GM21423 (cell line): ENCODE measurements around the gene BTBD17.

Source experiments
- ATAC-seq: cut with Tn5 transposase; IDR thresholded peaks from one replicate; pipeline ENCODE4 v1.9.1; 2021; ENCODE audit warnings: mild to moderate bottlenecking, moderate library complexity; ENCODE audit not compliant: unreplicated experiment

The BTBD17 gene

DNA sequence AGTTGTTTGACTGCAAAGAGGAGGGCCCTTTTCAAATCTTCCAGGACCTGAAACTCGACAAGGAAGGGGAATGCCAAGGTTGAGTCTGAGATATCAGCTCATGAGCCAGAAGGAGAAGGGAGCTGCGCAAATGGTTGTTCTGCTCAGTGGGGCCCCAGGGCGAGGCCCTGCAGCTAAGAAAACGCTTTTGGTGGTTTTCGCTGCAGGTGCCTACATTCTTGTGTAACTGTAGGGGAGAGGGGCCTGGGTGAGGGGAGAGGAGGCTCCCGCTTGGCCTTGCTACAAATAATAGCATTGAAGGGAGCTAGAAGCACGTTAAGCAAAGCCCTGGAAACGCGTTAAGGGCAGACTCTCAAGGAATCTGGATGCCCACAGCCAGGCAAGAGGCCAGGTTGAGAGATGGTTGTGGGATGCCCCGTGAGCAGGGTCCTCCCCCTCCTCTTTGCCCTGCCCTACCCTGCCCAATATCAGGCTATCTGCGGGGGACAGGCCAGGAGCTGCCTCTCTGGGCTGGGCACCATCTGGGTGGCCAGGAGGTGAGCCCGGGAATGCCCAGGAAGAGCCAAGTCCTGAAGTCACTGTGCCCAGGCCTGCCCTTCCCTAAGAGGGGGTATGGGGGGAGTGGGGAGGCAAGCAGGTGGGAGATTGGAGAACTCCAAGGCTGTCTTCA lies 27.6 kb upstream of the BTBD17 start:
- no peak for ATAC-seq

DNA sequence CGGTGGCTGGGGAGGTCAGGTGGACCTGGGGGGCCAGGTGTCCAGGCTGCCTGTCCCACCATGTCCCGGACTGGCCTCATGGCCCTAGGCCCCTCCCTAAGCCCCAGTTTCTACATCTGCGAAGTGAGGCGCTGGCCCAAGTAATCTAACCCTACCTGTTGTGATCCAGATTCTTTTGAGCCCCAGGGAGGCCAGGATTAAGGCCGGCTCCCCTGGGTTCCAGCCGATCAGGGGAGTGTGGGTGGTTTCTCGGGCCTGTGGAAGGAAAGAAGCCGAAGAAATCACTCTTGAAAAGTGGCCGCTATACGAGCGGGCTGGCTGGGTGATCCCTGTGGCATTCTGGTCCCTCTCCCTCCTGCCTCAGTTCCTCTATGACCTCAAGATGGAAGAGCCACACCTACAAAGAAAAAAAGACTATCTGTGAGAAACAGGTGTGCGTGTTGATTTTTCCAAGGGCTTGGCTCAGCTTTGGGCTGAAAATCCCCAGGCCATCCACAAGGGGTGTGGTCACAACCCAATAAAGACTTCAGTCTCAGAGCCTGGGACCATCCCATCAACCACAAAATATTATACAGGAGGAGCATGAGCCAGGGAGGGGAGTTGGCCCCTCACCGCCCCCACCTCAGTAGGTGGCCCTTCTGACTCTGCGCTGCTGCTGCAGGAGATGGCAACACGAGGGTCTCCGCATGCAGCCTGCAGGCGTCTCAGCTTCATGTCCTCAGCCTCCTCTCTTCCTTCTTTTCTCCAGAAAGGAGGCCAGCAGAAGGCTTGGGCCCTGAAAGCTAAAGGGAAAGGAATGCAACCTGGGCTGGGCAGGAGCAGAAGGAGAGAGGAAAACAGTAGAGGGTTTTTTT lies 25.9 kb upstream of the BTBD17 start:
- no peak for ATAC-seq

DNA sequence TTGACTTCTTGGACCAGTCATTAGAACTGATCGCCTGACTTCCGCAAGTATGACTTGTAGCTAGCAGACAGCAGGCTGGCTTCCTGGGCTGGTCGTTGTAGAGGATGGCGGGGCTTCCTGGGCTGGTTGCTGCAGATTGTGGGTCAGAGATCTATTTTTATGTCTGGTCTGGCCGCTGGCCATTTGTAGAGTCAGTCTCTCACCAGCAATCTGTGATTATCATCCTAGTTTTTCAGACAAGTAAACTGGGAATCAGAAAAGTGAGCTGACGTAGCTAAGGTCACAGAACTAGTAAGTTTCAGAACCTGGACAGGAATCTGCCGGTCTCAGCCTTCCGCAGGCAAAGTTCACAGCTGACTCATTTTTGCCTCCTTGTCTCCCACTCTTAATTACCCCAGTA lies 24.7 kb upstream of the BTBD17 start:
- no peak for ATAC-seq

DNA sequence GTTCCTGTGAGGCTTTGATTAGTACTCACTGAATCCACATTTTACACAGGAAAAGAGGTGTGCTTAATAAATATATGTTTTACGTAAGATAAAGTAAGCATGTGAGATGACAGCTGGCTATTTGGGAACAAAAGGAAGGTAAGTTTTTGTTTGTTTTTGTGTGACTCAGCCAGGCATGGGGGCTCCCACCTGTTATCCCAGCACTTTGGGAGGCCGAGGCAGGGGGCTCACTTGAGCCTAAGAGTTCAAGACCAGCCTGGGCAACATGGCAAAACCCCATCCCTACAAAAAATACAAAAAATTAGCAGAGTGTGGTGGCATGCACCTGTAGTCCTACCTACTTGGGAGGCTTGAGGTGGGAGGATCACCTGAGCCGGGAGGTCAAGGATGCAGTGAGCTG lies 23.5 kb upstream of the BTBD17 start:
- no peak for ATAC-seq

DNA sequence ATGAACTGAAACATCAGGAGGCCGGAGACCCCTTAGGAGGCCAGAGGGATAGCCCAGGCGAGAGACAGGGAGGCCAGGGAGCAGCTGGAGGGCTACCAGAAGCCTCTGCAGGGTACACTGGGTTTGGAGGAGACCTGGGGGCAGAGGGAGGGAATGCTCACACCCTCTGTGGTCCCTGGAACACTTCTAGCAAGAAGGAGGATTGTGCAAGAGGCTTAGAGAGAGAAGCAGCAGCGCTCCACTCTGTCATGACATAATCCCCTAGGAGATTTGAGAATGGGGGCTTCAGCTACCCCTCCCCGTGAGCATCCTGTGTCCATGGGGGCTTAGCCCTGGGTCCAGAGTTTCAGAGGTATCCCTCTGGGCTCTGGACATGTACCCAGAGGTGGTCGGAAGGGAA lies 21.5 kb upstream of the BTBD17 start:
- no peak for ATAC-seq

DNA sequence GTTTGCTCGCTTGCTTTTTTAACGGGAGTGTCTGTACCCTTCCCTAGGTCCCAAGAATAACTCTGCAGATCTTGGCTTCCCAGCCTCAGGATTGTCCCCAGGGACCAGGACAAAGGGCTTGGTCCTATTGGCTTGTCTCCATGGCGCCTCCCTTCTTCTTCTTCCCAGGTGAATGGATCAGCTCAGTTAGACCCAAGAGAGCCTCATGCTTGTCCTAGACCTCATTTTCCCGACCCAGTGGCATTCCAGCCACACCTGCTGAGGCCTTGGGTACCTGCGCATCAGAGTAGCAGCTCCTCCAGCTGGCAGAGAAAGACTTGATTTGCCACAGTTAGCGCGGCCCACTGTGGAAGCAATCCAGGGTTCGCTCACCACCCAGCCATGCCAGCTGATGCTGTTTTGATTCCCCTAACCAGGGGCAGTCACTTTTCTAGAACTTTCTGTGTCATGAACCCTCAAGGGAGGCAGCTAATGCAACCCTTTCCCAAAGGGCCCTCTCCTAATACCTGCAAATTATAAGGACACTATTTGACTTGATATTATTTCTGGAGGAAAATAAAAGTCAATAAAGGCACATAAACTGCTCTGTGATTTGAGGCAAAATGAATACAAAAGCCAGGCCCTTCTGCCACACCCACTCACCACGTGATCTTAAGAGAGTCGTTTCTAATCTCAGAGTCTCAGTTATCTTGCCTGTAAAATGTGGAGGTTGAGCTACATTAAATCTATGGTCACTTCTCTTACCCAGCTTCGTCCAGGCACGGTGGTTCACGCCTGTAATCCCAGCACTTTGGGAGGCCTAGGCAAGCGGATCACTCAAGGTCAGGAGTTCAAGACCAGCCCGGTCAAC lies 19.5 kb upstream of the BTBD17 start:
- ATAC-seq = no peak

DNA sequence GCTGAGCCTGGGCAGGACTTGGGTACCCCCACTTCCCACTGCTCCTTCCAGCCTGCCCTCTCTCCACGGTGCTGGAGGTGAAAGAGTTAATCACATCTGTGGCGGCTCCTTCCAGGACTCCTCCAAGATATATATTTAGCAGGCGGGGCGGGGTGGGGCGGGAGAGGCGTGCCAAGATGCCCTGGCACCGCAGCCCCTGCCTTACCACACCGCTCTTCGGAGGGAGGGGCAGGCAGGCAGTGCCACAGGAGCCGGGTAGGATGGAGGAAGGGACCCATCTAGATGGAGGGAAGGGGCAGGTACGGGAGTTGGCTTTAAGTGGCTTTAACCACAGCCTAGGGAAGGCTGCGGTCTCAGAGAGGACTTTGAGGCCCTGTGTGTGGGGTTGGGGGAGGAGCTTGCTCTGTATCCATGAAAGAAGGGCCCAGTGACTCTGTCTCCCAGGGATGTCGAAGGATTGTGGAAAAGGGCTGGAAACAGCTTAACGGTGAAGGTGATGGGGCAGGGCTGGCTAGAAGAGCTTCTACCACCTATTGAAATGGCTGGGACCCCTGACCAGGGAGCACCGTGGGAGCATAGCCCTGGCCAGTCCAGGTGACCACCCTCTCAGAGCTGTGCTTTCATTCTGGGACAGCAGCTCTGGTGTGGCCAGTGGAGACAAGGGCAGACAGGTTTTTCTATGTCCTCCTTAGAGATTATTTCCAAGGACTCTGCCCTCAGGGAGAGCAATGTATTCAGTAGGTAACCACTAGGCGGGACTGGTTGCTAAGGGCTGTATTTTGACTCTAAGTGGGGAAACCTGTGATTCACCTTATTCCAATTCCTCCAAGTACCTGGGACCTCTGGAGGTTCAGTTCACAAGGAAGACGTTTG lies 18.7 kb upstream of the BTBD17 start:
- ATAC-seq = no peak

DNA sequence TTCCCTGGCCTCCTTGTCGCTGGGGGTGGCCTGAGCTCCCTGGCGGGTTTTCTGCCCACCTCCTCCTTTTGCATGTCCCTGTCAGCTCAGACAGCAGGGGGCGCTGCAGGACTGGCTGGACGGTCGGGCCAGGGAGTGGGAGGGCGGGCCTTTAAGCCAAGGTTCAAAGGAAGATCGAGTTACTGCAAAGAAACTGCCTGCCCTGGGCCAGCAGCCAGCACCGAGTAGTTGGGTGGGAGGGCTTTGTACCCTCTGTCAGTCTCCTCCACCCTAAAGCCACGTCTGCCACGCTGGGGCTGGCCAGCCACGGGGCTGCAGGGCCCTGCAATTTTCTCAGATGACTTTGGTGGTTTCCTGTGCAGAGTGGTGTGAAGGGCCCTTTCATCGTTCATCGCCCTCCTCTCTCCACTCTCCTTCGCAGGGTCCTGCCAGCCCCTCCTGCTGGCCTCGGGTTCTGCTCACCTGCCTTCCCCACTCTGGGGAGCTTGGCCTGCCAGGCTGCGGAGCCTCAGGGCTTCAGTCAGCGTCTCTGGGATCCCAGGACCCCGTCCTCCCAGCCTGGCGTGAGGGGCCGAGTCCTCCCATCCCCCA lies 17.9 kb upstream of the BTBD17 start:
- no peak for ATAC-seq

DNA sequence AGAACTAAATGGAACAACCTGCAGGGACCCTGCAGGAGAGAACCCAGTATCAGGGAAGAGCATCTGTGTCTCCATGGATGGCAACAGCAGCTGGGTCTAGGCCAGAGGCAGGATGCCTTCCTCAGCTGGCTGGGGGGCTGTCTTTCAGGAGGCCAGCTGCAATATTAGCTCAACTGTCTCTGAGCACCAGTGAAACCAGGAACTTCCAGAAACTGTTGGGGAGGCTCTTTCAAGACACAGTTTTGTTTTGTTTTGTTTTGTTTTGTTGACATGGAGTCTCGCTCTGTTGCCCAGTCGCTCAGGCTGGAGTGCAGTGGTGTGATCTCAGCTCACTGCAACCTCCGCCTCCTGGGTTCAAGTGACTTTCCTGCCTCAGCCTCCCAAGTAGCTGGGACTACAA lies 13.2 kb upstream of the BTBD17 start:
- no peak for ATAC-seq

DNA sequence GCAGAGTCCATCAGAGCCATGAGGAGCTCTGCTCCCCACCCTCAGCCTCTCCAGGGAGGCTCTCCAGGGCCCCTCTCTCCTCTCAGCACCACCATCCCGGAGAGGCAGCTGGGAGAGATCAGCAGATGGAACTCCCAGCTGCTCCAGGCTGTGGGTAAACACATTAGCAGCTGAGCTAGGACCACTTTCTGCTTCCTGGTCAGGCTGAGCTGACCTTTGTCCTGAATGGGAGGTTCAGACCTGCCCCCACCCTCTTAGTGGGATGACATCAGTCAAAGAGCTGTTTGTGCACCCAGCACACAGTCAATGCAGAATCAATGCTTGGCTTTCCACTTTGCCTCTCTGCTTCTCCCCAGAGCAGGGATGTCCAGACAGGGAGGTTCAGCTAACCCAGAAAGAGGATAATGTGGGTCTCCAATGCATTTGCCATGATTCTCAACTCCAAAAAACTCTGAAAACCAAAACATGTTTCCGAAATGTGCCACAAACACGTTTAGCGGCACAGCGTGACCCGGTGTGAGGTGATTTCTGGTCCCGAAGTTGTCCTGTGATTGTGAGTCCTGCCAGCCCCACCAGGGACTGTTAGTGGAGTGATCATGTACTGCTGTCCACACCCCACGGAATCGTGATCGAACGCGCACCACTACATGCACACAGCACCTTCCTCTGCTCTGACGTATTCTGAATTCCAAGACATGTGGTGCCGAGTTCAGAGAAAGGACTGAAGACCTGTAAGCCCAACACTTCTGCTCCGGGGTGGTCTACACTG lies 12.4 kb upstream of the BTBD17 start:
- no peak for ATAC-seq

DNA sequence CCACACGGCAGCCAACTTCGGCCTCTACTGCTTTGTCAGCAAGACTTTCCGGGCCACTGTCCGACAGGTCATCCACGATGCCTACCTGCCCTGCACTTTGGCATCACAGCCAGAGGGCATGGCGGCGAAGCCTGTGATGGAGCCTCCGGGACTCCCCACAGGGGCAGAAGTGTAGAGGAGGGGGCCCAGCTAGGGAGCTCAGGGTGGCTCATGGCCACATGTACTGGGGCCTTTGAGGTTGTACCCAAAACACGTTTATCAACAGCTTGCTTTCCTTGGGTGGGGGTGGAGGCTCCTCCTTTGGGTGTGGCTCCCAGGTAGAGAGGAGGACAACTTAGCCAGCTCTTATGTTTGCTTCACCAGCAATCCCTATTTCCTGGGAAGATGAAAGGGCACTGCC lies 10.8 kb upstream of the BTBD17 start:
- ATAC-seq = no peak

DNA sequence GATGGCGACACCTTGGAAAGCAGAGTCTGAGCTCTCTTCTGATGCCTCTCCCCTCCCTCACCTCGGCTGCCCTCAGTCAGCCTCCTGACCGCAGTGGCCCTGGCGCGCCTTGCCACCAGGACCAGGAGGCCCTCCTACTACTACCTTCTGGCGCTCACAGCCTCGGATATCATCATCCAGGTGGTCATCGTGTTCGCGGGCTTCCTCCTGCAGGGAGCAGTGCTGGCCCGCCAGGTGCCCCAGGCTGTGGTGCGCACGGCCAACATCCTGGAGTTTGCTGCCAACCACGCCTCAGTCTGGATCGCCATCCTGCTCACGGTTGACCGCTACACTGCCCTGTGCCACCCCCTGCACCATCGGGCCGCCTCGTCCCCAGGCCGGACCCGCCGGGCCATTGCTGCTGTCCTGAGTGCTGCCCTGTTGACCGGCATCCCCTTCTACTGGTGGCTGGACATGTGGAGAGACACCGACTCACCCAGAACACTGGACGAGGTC lies 10.0 kb upstream of the BTBD17 start:
- ATAC-seq = no peak

DNA sequence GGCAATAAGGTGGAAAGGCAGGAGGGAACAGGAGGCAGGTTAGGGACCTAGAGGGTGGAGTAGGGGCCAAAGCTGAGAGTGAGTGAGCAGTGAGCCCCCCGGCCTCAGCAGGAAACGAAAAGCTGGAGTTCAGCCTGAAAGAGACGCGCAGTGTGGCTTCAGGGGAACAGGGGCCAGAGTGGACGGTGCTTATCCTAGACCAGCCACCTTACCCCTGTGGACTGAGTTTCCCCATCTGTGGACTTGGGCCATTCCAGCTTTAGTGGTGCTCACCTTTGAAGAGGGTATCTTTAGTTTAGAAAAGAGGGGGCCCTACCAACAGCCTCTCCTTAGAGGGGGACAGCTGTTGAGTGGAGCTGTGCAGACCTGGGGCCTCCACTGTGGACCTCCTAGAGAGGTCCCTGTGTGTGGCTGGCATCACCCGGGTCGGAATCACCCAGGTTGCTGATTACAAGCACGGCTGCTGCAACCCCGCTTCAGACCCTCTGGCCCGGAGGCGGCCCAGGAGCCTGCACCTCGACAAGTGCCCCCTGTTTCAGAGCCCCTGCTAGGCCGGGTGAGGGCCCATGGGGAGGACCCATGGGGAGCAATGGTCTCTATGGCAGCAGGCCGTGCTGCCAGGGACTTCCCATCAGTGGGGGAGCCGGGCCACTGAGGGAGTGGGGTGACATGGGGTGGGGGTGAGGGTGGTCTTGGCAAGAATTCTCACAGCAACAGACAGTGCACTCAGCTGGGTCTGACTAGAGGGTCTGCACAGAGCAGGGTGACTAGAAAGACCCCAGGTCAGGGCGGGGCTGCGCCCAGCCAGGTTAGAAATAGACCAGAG lies 8.2 kb upstream of the BTBD17 start:
- ATAC-seq = no peak

DNA sequence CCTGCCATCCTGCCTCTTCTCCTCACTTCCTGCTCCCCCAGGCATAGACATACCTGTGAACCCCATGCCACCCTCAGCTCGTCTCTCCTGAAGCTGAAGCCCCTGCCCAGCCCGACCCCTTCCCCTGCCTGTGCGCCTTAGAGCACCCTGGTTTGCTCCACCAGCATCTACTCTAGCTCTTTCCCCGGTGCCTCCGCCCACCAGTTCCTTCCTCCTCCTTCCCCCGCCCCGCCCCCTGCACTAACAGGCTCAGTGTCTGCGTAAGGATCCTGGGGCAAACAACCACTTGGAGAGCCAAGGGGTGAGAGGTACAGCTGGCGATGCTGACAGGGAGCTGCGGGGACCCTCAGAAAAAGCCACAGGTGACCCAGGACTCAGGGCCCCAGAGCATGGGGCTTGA lies 7.6 kb upstream of the BTBD17 start:
- ATAC-seq = no peak

DNA sequence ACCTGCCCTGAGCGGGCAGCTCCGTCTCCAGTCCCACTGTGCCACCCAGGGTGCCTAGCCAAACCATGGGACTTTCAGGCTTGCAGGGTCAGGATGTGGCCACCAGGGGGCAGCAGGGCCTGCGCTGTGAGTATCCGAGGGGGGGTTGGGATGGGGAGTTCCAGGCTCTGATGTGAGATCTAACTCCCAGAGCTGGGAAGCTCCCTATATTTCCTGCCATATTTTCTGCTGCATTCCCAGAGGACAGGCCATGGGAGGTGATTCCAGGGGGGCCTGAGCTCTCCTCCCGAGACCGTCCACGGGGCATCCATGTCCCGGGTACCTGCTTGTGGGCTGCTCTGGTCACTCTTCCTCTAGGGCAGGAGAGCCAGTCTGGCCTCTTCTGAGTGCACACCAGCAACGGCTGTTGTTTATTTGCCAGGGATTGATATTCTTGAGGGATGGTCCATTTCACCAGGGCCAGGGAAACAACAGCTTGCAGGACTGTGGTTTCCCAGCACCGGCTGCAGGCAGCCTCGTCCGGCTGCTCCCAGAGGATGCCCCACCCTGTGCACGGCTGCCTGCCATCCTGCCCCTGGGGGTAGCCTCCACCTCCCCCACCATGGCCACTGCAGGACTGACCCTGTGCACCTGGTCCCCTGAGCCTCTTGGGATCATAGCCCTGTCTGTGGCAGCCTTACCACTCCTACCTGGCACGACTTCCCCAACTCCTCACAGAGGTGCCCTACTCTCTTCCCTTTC lies 6.8 kb upstream of the BTBD17 start:
- no peak for ATAC-seq

DNA sequence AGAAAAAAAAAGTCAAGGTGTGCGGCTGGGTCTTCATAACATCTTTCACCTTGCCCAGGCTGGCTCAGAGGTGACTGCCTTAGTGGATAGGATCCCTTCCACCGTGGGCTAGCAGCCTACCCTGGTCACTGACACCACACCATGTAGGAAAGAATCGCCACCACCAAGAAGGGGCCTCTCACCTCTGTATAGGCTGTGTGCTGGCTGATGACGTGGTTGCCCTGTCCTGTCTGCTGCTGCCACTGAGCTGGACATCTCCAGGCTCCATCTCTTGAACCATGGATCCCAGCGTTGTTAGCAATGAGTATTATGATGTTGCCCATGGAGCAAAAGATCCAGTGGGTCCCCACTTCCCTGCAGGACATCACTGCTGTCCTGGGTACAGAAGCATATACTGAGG lies 5.5 kb upstream of the BTBD17 start, which contains the start of gene GPR142:
Gene GPR142, plus strand, starts transcription at position 301 of the 400 bp plus-strand sequence. CDS start 2,035 bp downstream, outside the sequence.
- ATAC-seq = no peak

DNA sequence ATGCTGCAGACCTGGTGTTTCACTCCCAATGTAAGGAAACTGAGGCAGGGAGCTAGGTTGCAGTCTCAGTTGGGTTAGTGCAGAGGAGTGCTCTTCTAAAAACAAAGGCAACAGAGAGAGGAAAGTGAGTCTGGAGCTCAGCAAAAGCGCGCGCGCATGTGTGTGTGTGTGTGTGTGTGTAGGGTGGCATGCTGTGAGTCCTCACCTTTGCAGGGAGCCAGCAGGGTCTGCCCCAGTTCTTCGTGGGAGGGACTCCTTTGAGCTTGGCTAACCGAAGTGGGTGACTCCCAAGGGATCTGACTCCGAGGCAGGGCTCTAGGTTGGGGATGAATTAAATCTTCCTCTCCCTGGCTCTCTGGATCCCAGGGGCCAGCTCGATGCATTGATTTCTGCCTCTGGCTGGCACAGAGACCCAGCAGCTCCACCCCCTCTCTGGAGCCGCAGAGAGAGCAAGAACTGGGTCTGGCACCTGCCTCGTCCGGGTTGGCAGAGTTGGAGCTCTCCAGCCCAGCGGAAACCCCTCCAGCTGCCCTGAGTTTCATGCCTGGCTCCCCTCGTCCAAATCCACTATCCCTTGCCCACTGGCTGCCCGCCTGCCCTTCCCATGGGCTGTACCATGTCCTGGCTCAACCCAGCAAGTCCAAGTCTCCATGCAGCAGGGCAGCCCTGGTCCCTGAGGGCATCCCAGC lies 1.3 kb upstream of the BTBD17 start:
- no peak for ATAC-seq
